HG03457 (cell line): ENCODE measurements around the gene LPCAT1.
"Not testable (repeated sequence)": the region's sequence is repeated elsewhere in the genome, so short reads cannot be mapped to it uniquely, and the experiment has no call there.

Experiments used
- ATAC-seq: cut with Tn5 transposase; IDR thresholded peaks from one replicate; pipeline ENCODE4 v1.9.1; 2021; ENCODE audit warnings: moderate number of reproducible peaks; ENCODE audit not compliant: unreplicated experiment

LPCAT1 gene

GRCh38 chr5:1468629-1469527 is 54.9 kb downstream of the LPCAT1 start:
- no peak for ATAC-seq

GRCh38 chr5:1468247-1468612 is 55.5 kb downstream of the LPCAT1 start:
- no peak for ATAC-seq

- ATAC-seq, result no peak
Measured at GRCh38 chr5:1467341-1468246, 56.2 kb downstream of the LPCAT1 start.

GRCh38 chr5:1466631-1467265 is 57.0 kb downstream of the LPCAT1 start:
- ATAC-seq, result no peak

GRCh38 chr5:1465966-1466471 is 57.7 kb downstream of the LPCAT1 start:
- no peak for ATAC-seq

- no peak for ATAC-seq
Measured at GRCh38 chr5:1465117-1465516, 58.6 kb downstream of the LPCAT1 start.

- no peak for ATAC-seq
Measured at GRCh38 chr5:1464511-1464910, 59.2 kb downstream of the LPCAT1 start.

GRCh38 chr5:1464096-1464446 is 59.7 kb downstream of the LPCAT1 start:
- no peak for ATAC-seq

- no peak for ATAC-seq
Measured at GRCh38 chr5:1463326-1464095, 60.2 kb downstream of the LPCAT1 start.

GRCh38 chr5:1462358-1462757 is 61.4 kb downstream of the LPCAT1 start:
- ATAC-seq, result no peak

GRCh38 chr5:1461396-1461795 is 62.4 kb downstream of the LPCAT1 start:
- ATAC-seq, result no peak

- ATAC-seq, result no peak
Measured at GRCh38 chr5:1460054-1460682, 63.6 kb downstream of the LPCAT1 start.

GRCh38 chr5:1459435-1459834 is 64.3 kb downstream of the LPCAT1 start:
- not testable (repeated sequence) for ATAC-seq

GRCh38 chr5:1456110-1456881 is 67.5 kb downstream of the LPCAT1 start:
- not testable (repeated sequence) for ATAC-seq

GRCh38 chr5:1453613-1454012 is 70.1 kb downstream of the LPCAT1 start:
- no peak for ATAC-seq

- ATAC-seq, result no peak
Measured at GRCh38 chr5:1449081-1449630, 74.6 kb downstream of the LPCAT1 start.

GRCh38 chr5:1448511-1449011 is 75.2 kb downstream of the LPCAT1 start:
- no peak for ATAC-seq

GRCh38 chr5:1447671-1448361 is 75.9 kb downstream of the LPCAT1 start:
- no peak for ATAC-seq
